Upper lobe of left lung (tissue), 6 donors: ENCODE data around the gene TTC28. TPM values are rescaled to one million over a fixed set of nuclear protein-coding genes. Genes with fewer than 3 reads are reported as not detected.

Source experiments
- ATAC-seq, 2 donors: fragments of 200-7000 bp; cut with Tn5 transposase; one replicate each; pipeline ENCODE4 v1.9.1; 2022; ENCODE audit warnings: mild to moderate bottlenecking in 2 of 2, moderate library complexity in 2 of 2; ENCODE audit not compliant: low FRiP score in 2 of 2
- DNase-seq, 2 donors: peaks; one replicate each; pipeline ENCODE4 v3.0.0-alpha.2; 2019 to 2020
- H3K27ac ChIP-seq, 4 donors: fragments of 200-600 bp; sonication (generic); one replicate each; pipeline ENCODE4 v1.5.1; 2016 to 2019
- H3K27me3 ChIP-seq, 4 donors: fragments of 200-600 bp; sonication (generic); one replicate each; pipeline ENCODE4 v1.5.1; 2017 to 2019
- H3K36me3 ChIP-seq, 4 donors: fragments of 200-600 bp; sonication (generic); one replicate each; pipeline ENCODE4 v1.5.1; 2016 to 2019
- H3K4me1 ChIP-seq, 4 donors: fragments of 200-600 bp; sonication (generic); one replicate each; pipeline ENCODE4 v1.5.1; 2018 to 2019
- H3K4me3 ChIP-seq, 4 donors: fragments of 200-600 bp; sonication (generic); one replicate each; pipeline ENCODE4 v1.5.1; 2017 to 2019; ENCODE audit warnings: mild to moderate bottlenecking in 2 of 4, moderate library complexity in 1 of 4
- H3K9me3 ChIP-seq, 4 donors: fragments of 200-600 bp; sonication (generic); one replicate each; pipeline ENCODE4 v1.5.1; 2018 to 2019
- EP300 ChIP-seq, 4 donors: sonication (generic); formaldehyde crosslinking; IDR thresholded peaks; one replicate each; pipeline ENCODE4 v1.5.1; 2017; ENCODE audit warnings: antibody characterized with exemption in 4 of 4, control low read depth in 2 of 4
- POLR2AphosphoS5 ChIP-seq, 2 donors: sonication (generic); formaldehyde crosslinking; IDR thresholded peaks; one replicate each; pipeline ENCODE4 v1.5.1; 2017; ENCODE audit warnings: antibody characterized with exemption in 2 of 2
- WGBS, 2 donors: methylation state at CpG; one replicate each; pipeline ENCODE4 v1.1.5; 2017 to 2018; 5-methylcytosine and 5-hydroxymethylcytosine counted together
- small RNA-seq, 4 donors: library from RNA; depleted of rRNA; stranded (forward); fragments of <200 nt; gene quantifications; one replicate each; pipeline ENCODE3, GENCODE V24; 2016
- total RNA-seq, 6 donors: library from RNA; depleted of rRNA in 4 of 6; stranded (reverse); fragments of >200 nt in 4 of 6; gene quantifications; one replicate each; pipeline versions ENCODE4 v1.1.0 to v1.2.1, GENCODE V29; 2016 to 2021
- TF ChIP-seq, protein P1 (sequence below), 6 experiments: fragments of 450-650 bp in 4 of 6; fragments of 200-600 bp in 2 of 6; sonication (generic) in 2 of 6; IDR thresholded peaks; one replicate each; pipeline ENCODE4 v1.5.1; 2016 to 2019; ENCODE audit warnings: antibody characterized with exemption in 6 of 6
- donor health status: DM: no; HTN: no; CAD: no; lungs with moderate emphysema.
- donor health status: DM: no; HTN: yes; CAD: no; lungs with severe emphysema.

Gene TTC28
- total RNA-seq, 6 donors from 2014 or later = 30.1 to 69.4 (median 41.4) TPM

GRCh38 chr22:27930331-27931060 lies 749.1 kb downstream of the TTC28 start:
- H3K9me3 ChIP-seq = no peaks in the 10 kb centered on the region
- DNase-seq (no peak), ATAC-seq (no peak)
- no peak overlapping the region for H3K4me3 ChIP-seq
- no peaks in the 10 kb centered on the region for H3K27me3 ChIP-seq
- H3K36me3 ChIP-seq = no peaks in the 10 kb centered on the region
- WGBS, 2 donors = 84 to 86% methylated on average over 3 of the region's 3 CpGs
- no peaks in the 10 kb centered on the region for H3K4me1 ChIP-seq
- H3K27ac ChIP-seq = no peak overlapping the region
- no peak for TF ChIP-seq POLR2AphosphoS5 (IDR thresholded peaks at IDR 0.05)
- TF ChIP-seq, protein P1, sequence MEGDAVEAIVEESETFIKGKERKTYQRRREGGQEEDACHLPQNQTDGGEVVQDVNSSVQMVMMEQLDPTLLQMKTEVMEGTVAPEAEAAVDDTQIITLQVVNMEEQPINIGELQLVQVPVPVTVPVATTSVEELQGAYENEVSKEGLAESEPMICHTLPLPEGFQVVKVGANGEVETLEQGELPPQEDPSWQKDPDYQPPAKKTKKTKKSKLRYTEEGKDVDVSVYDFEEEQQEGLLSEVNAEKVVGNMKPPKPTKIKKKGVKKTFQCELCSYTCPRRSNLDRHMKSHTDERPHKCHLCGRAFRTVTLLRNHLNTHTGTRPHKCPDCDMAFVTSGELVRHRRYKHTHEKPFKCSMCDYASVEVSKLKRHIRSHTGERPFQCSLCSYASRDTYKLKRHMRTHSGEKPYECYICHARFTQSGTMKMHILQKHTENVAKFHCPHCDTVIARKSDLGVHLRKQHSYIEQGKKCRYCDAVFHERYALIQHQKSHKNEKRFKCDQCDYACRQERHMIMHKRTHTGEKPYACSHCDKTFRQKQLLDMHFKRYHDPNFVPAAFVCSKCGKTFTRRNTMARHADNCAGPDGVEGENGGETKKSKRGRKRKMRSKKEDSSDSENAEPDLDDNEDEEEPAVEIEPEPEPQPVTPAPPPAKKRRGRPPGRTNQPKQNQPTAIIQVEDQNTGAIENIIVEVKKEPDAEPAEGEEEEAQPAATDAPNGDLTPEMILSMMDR (IDR thresholded peaks at IDR 0.05) = no peak
- TF ChIP-seq EP300 (IDR thresholded peaks at IDR 0.05) = no peak

Small RNA genes lying within 50 kb of the gene (small RNA-seq; reads per million reads assigned to genes)
- 0 reads per million in 4 donors for gene MIR5739
- gene RF00019 = 0 reads per million in 4 donors
- 0 to 0.06 (median 0) reads per million in 4 donors for gene RF00150
- gene RF02200 = 0 reads per million in 4 donors
- 0 reads per million in 4 donors for gene RN7SL162P

Other genes with a start within 250 kb of the TTC28 start
- 10 to 100 TPM in 3 of 6 donors, 1 to 10 TPM in 3; 5.6 to 14.7 (median 9.7) TPM for gene CHEK2, start 62.0 kb upstream of the TTC28 start, total RNA-seq
- gene HSCB, start 62.2 kb upstream of the TTC28 start, total RNA-seq = 10 to 100 TPM in 5 of 6 donors, 1 to 10 TPM in 1; 9.7 to 29.3 (median 12.3) TPM
- 10 to 100 TPM; 13.2 to 32.5 (median 20.8) TPM for gene CCDC117, start 92.9 kb upstream of the TTC28 start, total RNA-seq
- 100 to 1,000 TPM; 208 to 377 (median 279) TPM for gene XBP1, start 120.7 kb upstream of the TTC28 start, total RNA-seq
- 10 to 100 TPM; 11.4 to 16.9 (median 14.4) TPM for gene ZNRF3, start 203.7 kb upstream of the TTC28 start, total RNA-seq